K562 (cell line): ENCODE data around the gene UBASH3B. TPM values are rescaled to one million over a fixed set of nuclear protein-coding genes. Genes with fewer than 3 reads are reported as not detected.

Source experiments
- ATAC-seq: fragments of 200-7000 bp; cut with Tn5 transposase; 3 replicates; pipeline ENCODE4 v1.9.1; 2020; ENCODE audit warnings: moderate library complexity
- BruUV-seq: library from RNA; stranded (reverse); fragments of 400-500 nt; replicated peaks from 2 replicates; lab custom pipeline; 2021; lab: Mats Ljungman, UMichigan
- CTCF ChIA-PET: fragments of 300-600 bp; formaldehyde crosslinking; extraction: SDS; loops from one replicate; lab custom pipeline; 2021; ENCODE audit warnings: low intra/inter-chr PET ratio; lab: Yijun Ruan, JAX
- POLR2A ChIA-PET: fragments of 300-600, 350-650 bp; sonication (Branson Sonifier 250); formaldehyde crosslinking; extraction: SDS; loops from one replicate; lab custom pipeline; 2021; ENCODE audit warnings: antibody characterized with exemption, inconsistent platforms; lab: Yijun Ruan, JAX
- DNase-seq, 4 experiments: peaks; one replicate each; pipeline versions ENCODE4 v3.0.0 to v3.0.0-alpha.2; 2011 to 2018; ENCODE audit warnings: low spot score in 3 of 4, mixed read lengths in 3 of 4; ENCODE audit errors: extremely low read depth in 1 of 4
- FAIRE-seq: peaks from 2 replicates; lab custom pipeline; 2011; peaks lifted over from hg19 to GRCh38; lab: Jason Lieb, UNC
- H2AFZ ChIP-seq: 2 replicates; pipeline ENCODE4 v1.6.0; 2011; ENCODE audit warnings: low read depth, low read length, control low read depth, inconsistent platforms
- H3K27ac ChIP-seq: fragments of 200-600 bp; 3 replicates; pipeline ENCODE4 v1.8.0; 2011; ENCODE audit warnings: low read depth, mild to moderate bottlenecking, control low read depth, inconsistent platforms, low read length, moderate library complexity, mixed read lengths; ENCODE audit errors: extremely low read depth
- H3K27me3 ChIP-seq, 2 experiments: fragments of 300-600 bp in 1 of 2; 2 replicates in 1 of 2; 3 replicates in 1 of 2; pipeline versions ENCODE4 v1.6.0 to v1.8.0; 2011; ENCODE audit warnings: inconsistent platforms in 2 of 2, low read length in 2 of 2, mild to moderate bottlenecking in 1 of 2, mixed read lengths in 1 of 2, moderate library complexity in 1 of 2; ENCODE audit not compliant: control insufficient read depth in 2 of 2, insufficient read depth in 2 of 2
- H3K36me3 ChIP-seq: fragments of 300-600 bp; 3 replicates; pipeline ENCODE4 v1.8.0; 2011; ENCODE audit warnings: mild to moderate bottlenecking, low read length, inconsistent platforms; ENCODE audit not compliant: control insufficient read depth, insufficient read depth
- H3K4me1 ChIP-seq, 2 experiments: fragments of 200-600 bp in 1 of 2; replicated peaks in 1 of 2; 2 replicates in 1 of 2; 3 replicates in 1 of 2; pipeline versions ENCODE4 v1.5.1 to v1.8.0; 2011; ENCODE audit warnings: inconsistent platforms in 2 of 2, low read length in 2 of 2, mild to moderate bottlenecking in 1 of 2, mixed read lengths in 1 of 2, moderate library complexity in 1 of 2; ENCODE audit not compliant: control insufficient read depth in 2 of 2, insufficient read depth in 2 of 2
- H3K4me2 ChIP-seq: 2 replicates; pipeline ENCODE4 v1.6.1; 2011; ENCODE audit warnings: low read length, control low read depth, inconsistent platforms, mixed read lengths; ENCODE audit not compliant: insufficient read depth
- H3K4me3 ChIP-seq: fragments of 200-600 bp; sonication (generic), shearing (Covaris generic); 2 replicates; pipeline ENCODE4 v1.5.1; 2016; ENCODE audit warnings: control low read depth, inconsistent platforms
- H3K79me2 ChIP-seq: fragments of 200-600 bp; 3 replicates; pipeline ENCODE4 v1.8.0; 2011; ENCODE audit warnings: low read length, inconsistent platforms; ENCODE audit not compliant: control insufficient read depth, insufficient read depth
- H3K9ac ChIP-seq, 2 experiments: 2 replicates each; pipeline versions ENCODE4 v1.6.0 to v1.6.1; 2011; ENCODE audit warnings: low read depth in 2 of 2, low read length in 2 of 2, control low read depth in 1 of 2, inconsistent platforms in 1 of 2, mild to moderate bottlenecking in 1 of 2, mixed read lengths in 1 of 2; ENCODE audit not compliant: insufficient read depth in 1 of 2
- H3K9me1 ChIP-seq: one replicate; pipeline ENCODE4 v1.6.0; 2011; ENCODE audit warnings: inconsistent platforms, mild to moderate bottlenecking, low read length, moderate library complexity; ENCODE audit not compliant: control insufficient read depth, insufficient read depth
- H3K9me3 ChIP-seq: replicated peaks from 2 replicates; pipeline ENCODE4 v1.5.1; 2011; ENCODE audit warnings: low read depth, low read length, inconsistent platforms; ENCODE audit not compliant: control insufficient read depth, insufficient read depth
- H4K20me1 ChIP-seq: replicated peaks from 2 replicates; pipeline ENCODE4 v1.6.1; 2011; ENCODE audit warnings: low read length, inconsistent platforms, mixed read lengths; ENCODE audit not compliant: control insufficient read depth, insufficient read depth
- ARID1B ChIP-seq: fragments of 450-650 bp; IDR thresholded peaks from 2 replicates; pipeline ENCODE4 v1.6.1; 2016; ENCODE audit warnings: antibody characterized with exemption, mild to moderate bottlenecking, inconsistent platforms
- CGGBP1 ChIP-seq: fragments of 250-450 bp; sonication (Bioruptor Pico); IDR thresholded peaks from 2 replicates; pipeline ENCODE4 v1.9.0; 2021; ENCODE audit warnings: mild to moderate bottlenecking
- CTCF ChIP-seq, 3 experiments: IDR thresholded peaks in 2 of 3; conservative IDR thresholded peaks in 1 of 3; 2 replicates each; pipeline ENCODE4 v1.5.1; 2011 to 2012; ENCODE audit warnings: low read length in 3 of 3, mild to moderate bottlenecking in 3 of 3, control low read depth in 2 of 3, improper control_type of control experiment in 1 of 3, inconsistent platforms in 1 of 3, low read depth in 1 of 3, mixed read lengths in 1 of 3, moderate library complexity in 1 of 3; ENCODE audit not compliant: insufficient read depth in 2 of 3
- MLX ChIP-seq, 2 experiments: fragments of 450-650 bp in 1 of 2; sonication (generic) in 1 of 2; formaldehyde crosslinking; conservative IDR thresholded peaks; 2 replicates each; pipeline versions ENCODE4 v1.4.0 to v1.8.1; 2020 to 2022; ENCODE audit warnings: mild to moderate bottlenecking in 1 of 2, missing genetic modification reagents in 1 of 2
- MTA2 ChIP-seq: fragments of 450-650 bp; IDR thresholded peaks from 2 replicates; pipeline ENCODE4 v1.6.1; 2016; ENCODE audit warnings: low read depth
- PURB ChIP-seq: sonication (generic); formaldehyde crosslinking; IDR thresholded peaks from 2 replicates; pipeline ENCODE4 v1.9.0; 2021; ENCODE audit warnings: low read depth, mild to moderate bottlenecking, missing genetic modification reagents
- ZNF3 ChIP-seq: fragments of 250-450 bp; sonication (Bioruptor Pico); IDR thresholded peaks from 2 replicates; pipeline ENCODE4 v1.5.0; 2021; ENCODE audit warnings: mild to moderate bottlenecking, moderate library complexity
- WGBS: fragments of 100-300 bp; shearing (Covaris generic); methylation state at CpG from one replicate; pipeline ENCODE4 v1.1.6; 2016; ENCODE audit warnings: low coverage, mixed read lengths; ENCODE audit not compliant: insufficient coverage; ENCODE audit errors: missing lambda C conversion rate; 5-methylcytosine and 5-hydroxymethylcytosine counted together
- in situ Hi-C: fragments of 300-500 bp; cut with MboI; formaldehyde crosslinking; loops from 4 replicates; pipeline ENCODE4 v1.15.0; 2018; ENCODE audit warnings: inconsistent platforms, mixed read lengths
- intact Hi-C: fragments of 100-400 bp; cut with micrococcal nuclease; formaldehyde crosslinking; loops from 2 replicates; pipeline ENCODE4 v1.14.2; 2022
- polyA plus RNA-seq, 8 experiments: library from polyadenylated mRNA; depleted of rRNA in 4 of 8; stranded (reverse) in 5 of 8; unstranded in 3 of 8; fragments of >200 nt; fragmentation: Nextera tagmentation in 2 of 8; fragmentation: Illumina TruSeq in 1 of 8; extraction: Ambion mirVana in 2 of 8; extraction: Trizol in 1 of 8; gene quantifications; 2 replicates each; pipeline versions ENCODE4 v1.2.1 to v1.2.3, GENCODE V29; 2011 to 2014; ENCODE audit warnings: inconsistent platforms in 1 of 8, missing spikeins in 1 of 8
- total RNA-seq, 7 experiments: library from RNA; depleted of rRNA in 6 of 7; stranded (reverse); fragments of >200 nt in 6 of 7; fragmentation: Illumina TruSeq in 2 of 7; extraction: Trizol in 2 of 7; gene quantifications; 2 replicates each; pipeline versions ENCODE4 v1.2.1 to v1.2.3, GENCODE V29; 2011 to 2021; ENCODE audit warnings: low replicate concordance in 1 of 7

Gene UBASH3B
- total and polyA plus RNA-seq, 9 of the 15 experiments (the other 6 are each of a cell fraction or from before 2014, with no cell fraction given) = 0.01 to 0.31 (median 0.08) TPM; not detected in 2

- DNase-seq (no peak), ATAC-seq (no peak), FAIRE-seq (no peak)
- no peak for TF ChIP-seq ARID1B
- no peak for TF ChIP-seq ZNF3
- no peak for TF ChIP-seq PURB (CRISPR knock-in tag)
- Histone ChIP-seq H3K4me3 (no peak overlapping the region), H2AFZ (no peak overlapping the region), H3K9me1 (no peaks in the 10 kb centered on the region), H3K27ac (no peak overlapping the region), H3K4me1 (no peaks in the 10 kb centered on the region), H3K36me3 (no peaks in the 10 kb centered on the region), H3K9me3 (no peaks in the 10 kb centered on the region), H4K20me1 (no peaks in the 10 kb centered on the region), H3K79me2 (no peaks in the 10 kb centered on the region), H3K4me2 (no peak overlapping the region), H3K9ac (no peak overlapping the region), H3K27me3 (peaks cover 0 to 11% of the 10 kb centered on the region in 2 experiments; a peak in 1 of 5 replicates)
- POLR2A ChIA-PET = no interaction called here
- in situ Hi-C loops (no loop called here), intact Hi-C loops (no loop called here)
- WGBS = 3% methylated on average over 7 of the region's 7 CpGs
- CTCF ChIA-PET = no interaction called here
- BruUV-seq = no TSS peak
These were observed 131.4 kb downstream of the UBASH3B start for GRCh38 chr11:122786896-122787295.

GRCh38 chr11:122788781-122789535 is 133.4 kb downstream of the UBASH3B start:
- H3K27me3 ChIP-seq = peaks cover 0 to 11% of the 10 kb centered on the region in 2 experiments; a peak in 1 of 5 replicates
- in situ Hi-C loops = no loop called here
- H3K9ac ChIP-seq = no peak overlapping the region
- no peak overlapping the region for H3K4me2 ChIP-seq
- DNase-seq (no peak), FAIRE-seq (no peak), ATAC-seq (no peak)
- no TSS peak for BruUV-seq
- H3K4me3 ChIP-seq = no peak overlapping the region
- TF ChIP-seq CGGBP1 (no peak), MTA2 (no peak), CTCF (IDR thresholded peaks at IDR 0.05 in 2 of 3, conservative IDR thresholded peaks at IDR 0.05 in 1 of 3; ENCODE audit: insufficient read depth in 2 of 3, low read depth in 1 of 3, low read length in 3 of 3) (peak in 1 of 3 experiments; percentile 18; a peak in 1 of 6 replicates), MLX (CRISPR knock-in tag; conservative IDR thresholded peaks at IDR 0.05) (no peak)
- H3K9me3 ChIP-seq = no peaks in the 10 kb centered on the region
- H3K36me3 ChIP-seq = no peaks in the 10 kb centered on the region
- H3K9me1 ChIP-seq = no peaks in the 10 kb centered on the region
- H3K79me2 ChIP-seq = no peaks in the 10 kb centered on the region
- WGBS = 4% methylated on average over 10 of the region's 10 CpGs
- H3K4me1 ChIP-seq = no peaks in the 10 kb centered on the region
- CTCF ChIA-PET = no interaction called here
- no peak overlapping the region for H3K27ac ChIP-seq
- no peak overlapping the region for H2AFZ ChIP-seq
- intact Hi-C loops = no loop called here
- POLR2A ChIA-PET = no interaction called here
- H4K20me1 ChIP-seq = no peaks in the 10 kb centered on the region
